Astrocyte of the cerebellum (primary cell): ENCODE measurements around the gene STK25.

Experiments used
- DNase-seq: peaks from one replicate; pipeline ENCODE4 v3.0.0-alpha.2; 2011; ENCODE audit warnings: low read depth
- H3K4me3 ChIP-seq: 2 replicates; pipeline ENCODE4 v1.5.1; 2011; ENCODE audit warnings: mild to moderate bottlenecking, low read depth, low read length, moderate library complexity
- in situ Hi-C: cut with HindIII; loops from 2 replicates; pipeline ENCODE4 v1.10.0; 2017; ENCODE audit warnings: low sequenced_read_pairs
- TF ChIP-seq, protein P1 (sequence below): IDR thresholded peaks from 2 replicates; pipeline ENCODE4 v1.5.1; 2012; ENCODE audit warnings: low read length, low read depth, moderate library complexity, mild to moderate bottlenecking; ENCODE audit errors: missing control alignments

Gene STK25

DNA sequence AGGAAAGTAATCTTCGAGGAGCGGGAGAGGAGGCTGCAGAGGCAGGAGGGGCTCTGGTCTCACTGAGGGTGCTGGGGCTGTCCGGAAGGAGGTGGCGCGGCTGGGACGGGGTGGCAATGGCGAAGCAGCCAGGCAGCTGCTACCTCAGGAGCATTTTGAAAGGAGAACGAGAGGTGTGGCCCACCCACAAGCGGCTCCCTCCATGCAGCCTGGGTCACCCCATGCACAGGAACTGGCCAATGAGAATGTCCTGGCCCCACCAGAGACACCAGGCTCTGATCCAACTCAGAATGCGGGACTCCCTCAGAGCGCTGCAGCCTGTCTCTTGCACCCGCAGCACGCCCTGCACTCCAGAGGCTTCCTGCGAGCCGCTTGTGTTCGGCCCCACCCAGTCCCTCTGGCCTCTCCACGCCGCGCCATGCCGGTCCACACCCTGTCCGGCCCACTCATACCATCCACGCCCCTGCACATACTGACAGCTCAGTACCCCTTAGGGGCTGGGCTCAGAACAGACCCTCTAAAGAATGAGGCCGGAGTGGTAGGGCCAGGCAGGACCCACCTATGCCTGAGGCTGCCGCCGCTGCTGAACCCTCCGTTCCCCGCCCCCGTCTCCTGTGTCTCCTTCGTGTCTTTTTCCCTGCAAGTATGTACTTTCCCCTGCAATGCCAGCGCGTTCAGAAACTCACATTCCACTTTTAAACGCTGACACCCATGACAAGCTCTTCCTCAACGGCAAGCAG is 43.8 kb upstream of the STK25 start:
- in situ Hi-C loops: no loop called here
- TF ChIP-seq, protein P1, sequence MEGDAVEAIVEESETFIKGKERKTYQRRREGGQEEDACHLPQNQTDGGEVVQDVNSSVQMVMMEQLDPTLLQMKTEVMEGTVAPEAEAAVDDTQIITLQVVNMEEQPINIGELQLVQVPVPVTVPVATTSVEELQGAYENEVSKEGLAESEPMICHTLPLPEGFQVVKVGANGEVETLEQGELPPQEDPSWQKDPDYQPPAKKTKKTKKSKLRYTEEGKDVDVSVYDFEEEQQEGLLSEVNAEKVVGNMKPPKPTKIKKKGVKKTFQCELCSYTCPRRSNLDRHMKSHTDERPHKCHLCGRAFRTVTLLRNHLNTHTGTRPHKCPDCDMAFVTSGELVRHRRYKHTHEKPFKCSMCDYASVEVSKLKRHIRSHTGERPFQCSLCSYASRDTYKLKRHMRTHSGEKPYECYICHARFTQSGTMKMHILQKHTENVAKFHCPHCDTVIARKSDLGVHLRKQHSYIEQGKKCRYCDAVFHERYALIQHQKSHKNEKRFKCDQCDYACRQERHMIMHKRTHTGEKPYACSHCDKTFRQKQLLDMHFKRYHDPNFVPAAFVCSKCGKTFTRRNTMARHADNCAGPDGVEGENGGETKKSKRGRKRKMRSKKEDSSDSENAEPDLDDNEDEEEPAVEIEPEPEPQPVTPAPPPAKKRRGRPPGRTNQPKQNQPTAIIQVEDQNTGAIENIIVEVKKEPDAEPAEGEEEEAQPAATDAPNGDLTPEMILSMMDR: no peak
- no peak overlapping the region for H3K4me3 ChIP-seq
- no peak for DNase-seq

DNA sequence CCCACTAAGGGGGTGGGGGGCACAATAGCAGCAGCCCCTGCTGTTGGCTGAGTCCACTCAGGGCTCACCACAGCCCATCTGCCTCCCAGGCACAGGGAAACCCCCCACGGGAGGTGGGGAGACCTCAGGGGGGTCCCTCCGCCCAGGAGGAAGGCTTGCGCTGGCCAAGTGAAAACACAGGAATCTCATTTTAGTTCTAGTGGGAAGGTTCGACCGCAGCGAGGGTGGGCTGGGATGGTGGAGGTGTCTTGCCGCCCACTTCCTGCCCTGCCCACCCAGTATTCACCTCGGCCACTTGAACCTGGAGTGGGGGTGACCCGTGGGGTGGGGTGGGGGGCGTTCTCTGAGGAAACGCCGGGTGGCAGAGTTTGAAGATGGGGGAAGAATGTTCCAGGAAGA is 43.2 kb upstream of the STK25 start:
- DNase-seq: no peak
- TF ChIP-seq, protein P1: no peak
- no peak overlapping the region for H3K4me3 ChIP-seq
- in situ Hi-C loops: no loop called here

DNA sequence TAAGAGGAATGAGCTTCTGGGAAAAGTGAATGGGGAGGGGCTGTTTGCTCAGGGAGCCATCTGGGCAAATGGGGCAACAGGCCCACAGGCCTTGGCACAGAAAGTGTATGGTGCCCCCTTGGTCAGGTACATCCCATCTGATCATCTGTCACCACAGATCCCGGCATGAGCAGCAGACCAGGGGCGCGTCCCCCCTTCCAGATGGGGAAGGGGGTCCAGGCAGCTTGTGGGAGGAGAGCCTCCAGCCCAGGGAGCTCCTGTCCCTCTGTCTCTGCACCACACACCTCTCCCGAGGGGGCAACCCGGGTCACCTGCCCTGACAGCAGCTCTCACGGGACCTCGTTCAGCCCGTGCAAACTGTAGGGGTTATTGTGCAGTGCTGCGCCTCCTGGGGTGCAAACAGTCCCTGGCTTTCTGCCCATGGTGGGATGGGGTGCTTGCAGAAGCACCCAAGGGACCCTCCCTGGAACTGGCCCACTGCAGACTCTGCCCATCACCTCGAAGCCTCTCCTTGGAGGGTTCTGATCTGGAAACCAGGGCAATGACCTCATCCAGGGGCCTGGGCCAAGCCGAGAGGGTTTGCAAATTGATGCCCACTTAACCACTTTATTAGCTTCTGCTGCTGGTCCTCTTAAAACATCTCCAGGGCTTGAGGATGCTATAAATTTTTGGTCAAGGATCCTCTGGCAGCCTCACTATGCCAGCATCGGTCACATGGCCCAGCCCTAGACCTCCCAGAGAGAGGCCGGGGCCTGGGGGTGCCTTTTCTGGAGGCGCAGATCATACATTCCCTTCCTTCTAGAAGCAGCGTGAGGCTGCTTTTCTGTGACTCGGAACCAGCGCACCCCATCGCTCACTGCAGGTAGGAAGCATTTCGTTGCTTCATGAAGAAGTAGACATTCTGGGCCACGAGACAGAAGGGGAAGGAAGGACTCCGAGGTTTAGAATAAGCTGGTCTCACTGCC is 42.5 kb upstream of the STK25 start:
- TF ChIP-seq, protein P1: no peak
- no peak overlapping the region for H3K4me3 ChIP-seq
- in situ Hi-C loops: no loop called here
- no peak for DNase-seq

DNA sequence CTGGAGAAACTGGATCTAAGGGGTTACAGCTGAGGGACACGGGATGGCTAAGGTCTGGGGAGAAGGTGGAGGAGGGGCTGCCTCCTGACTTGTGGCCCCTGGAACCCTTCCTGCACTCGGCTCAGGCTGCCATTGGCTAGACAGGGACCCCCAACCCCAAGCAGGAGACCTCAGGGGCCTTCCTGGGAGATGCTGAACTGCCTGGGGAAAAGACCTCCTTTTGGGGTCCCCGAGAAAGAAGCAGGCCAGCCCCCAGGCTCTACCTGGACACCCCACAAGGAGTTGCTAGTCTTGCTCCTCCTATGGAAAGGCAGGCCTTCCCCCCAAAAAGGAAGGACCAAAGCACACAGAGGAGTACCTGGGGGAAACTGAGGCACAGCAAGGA is 40.1 kb upstream of the STK25 start:
- TF ChIP-seq, protein P1: no peak
- DNase-seq: no peak
- H3K4me3 ChIP-seq: no peak overlapping the region
- in situ Hi-C loops: no loop called here

DNA sequence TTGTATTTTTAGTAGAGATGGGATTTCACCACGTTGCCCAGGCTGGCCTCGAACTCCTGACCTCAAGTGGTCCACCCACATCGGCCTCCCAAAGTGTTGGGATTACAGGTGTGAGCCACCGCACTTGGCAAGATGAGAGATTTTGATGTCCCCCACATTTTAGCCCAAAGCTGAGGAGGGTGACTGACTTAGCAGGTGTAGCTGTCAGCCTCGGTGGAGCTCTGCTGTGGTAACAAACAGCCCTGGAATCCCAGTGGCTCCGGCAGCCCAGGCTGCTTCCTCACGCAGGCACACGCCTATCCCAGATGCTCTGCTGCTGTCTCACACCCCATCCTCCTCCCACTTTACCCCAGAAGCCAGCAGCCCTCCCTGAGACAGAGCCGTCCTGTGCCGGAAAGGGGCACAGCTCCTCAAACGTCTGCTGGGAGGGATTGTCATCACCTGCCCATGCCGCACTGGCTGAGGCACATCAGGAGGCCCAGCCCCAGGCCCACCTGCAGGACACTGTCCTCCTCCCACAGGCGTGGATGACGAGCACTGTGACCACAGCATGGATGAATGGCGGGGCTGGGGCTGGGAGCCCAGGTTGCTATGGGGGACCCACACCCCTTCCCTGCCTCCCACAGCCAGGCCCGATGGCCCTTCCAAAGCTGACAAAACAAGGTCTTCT is 39.5 kb upstream of the STK25 start:
- in situ Hi-C loops: no loop called here
- no peak overlapping the region for H3K4me3 ChIP-seq
- TF ChIP-seq, protein P1: no peak
- no peak for DNase-seq

DNA sequence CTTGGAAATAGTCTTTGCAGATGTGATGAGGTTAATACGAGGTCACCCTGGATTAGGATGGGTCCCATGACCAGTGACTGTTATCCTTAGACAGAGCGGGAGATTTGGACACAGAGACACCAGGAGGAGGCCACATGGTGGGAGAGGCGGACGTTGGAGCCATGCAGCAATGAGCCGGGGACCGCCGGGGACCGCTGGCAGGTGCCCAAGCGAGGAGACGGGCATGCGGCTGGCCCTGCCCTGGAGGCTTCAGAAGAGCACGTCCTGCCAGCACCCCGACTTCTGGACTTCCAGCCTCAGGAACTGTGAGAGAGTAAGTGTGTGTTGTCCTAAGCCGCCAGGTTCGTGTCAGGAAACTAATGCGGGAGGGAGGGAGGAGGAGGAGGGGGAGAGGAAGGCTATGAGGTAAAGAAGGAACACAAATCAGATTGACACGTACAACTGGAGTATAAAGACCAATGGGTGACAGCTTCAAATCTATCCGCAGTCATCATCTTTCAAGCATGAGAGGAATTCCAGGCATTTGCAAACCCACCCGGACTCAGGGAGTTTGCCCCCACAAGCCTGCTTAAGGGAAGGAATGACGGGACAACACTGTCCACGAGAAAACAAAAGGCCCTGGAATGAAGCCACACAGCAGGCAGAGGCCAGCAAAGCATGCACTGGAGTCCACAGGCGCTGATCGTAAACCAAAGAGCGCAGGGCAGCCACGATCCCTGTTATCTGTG is 38.6 kb upstream of the STK25 start:
- DNase-seq: peak; percentile 94
- in situ Hi-C loops: no loop called here
- H3K4me3 ChIP-seq: no peak overlapping the region
- TF ChIP-seq, protein P1: no peak
